ENCODE results near the gene ITPRID2. TPM values are rescaled to one million over a fixed set of nuclear protein-coding genes. Genes with fewer than 3 reads are reported as not detected.

ITPRID2 gene
- total RNA-seq, 8 experiments from 2014 or later, result 27.2 to 113 (median 35.9) TPM

- in situ Hi-C loops (cut with MboI; ENCODE audit: low pct_unique_long_range_greater_than_20kb in 2 of 9, low sequenced_read_pairs in 9 of 9, unreplicated experiment in 9 of 9), result no loop called here
- Histone ChIP-seq H3K4me1 (replicated peaks in 1 of 2) (no peaks in the 10 kb centered on the region), H3K4me3 (no peak overlapping the region), H3K27ac (no peak overlapping the region)
- WGBS, 10 experiments, result 0 to 71% (median 0%) methylated on average over 1 of the region's 1 CpG; no CpG with 5 or more reads in 7 of the 10 experiments
- ATAC-seq (replicated peaks in 6 of 8), result no peak
These were observed 32.4 kb upstream of the ITPRID2 start for GRCh38 chr2:181859123-181859522.

GRCh38 chr2:181859803-181860202 is 31.7 kb upstream of the ITPRID2 start:
- Histone ChIP-seq H3K4me3 (no peak overlapping the region), H3K27ac (no peak overlapping the region), H3K4me1 (replicated peaks in 1 of 2) (no peaks in the 10 kb centered on the region)
- in situ Hi-C loops (cut with MboI; ENCODE audit: low pct_unique_long_range_greater_than_20kb in 2 of 9, low sequenced_read_pairs in 9 of 9, unreplicated experiment in 9 of 9), result no loop called here
- no peak for ATAC-seq (replicated peaks in 6 of 8)

- no peak for ATAC-seq (replicated peaks in 6 of 8)
- H3K27ac ChIP-seq, result no peak overlapping the region
- H3K4me3 ChIP-seq, result no peak overlapping the region
- in situ Hi-C loops (cut with MboI; ENCODE audit: low pct_unique_long_range_greater_than_20kb in 2 of 9, low sequenced_read_pairs in 9 of 9, unreplicated experiment in 9 of 9), result no loop called here
- no peaks in the 10 kb centered on the region for H3K4me1 ChIP-seq (replicated peaks in 1 of 2)
- WGBS, 10 experiments, result 0 to 100% (median 67%) methylated on average over 1 to 4 of the region's 4 CpGs; no CpG with 5 or more reads in 2 of the 10 experiments
These were observed 30.2 kb upstream of the ITPRID2 start for GRCh38 chr2:181861379-181861778.

GRCh38 chr2:181862583-181863281 is 28.8 kb upstream of the ITPRID2 start:
- 65 to 100% (median 92%) methylated on average over 1 to 4 of the region's 4 CpGs for WGBS, 10 experiments
- in situ Hi-C loops (cut with MboI; ENCODE audit: low pct_unique_long_range_greater_than_20kb in 2 of 9, low sequenced_read_pairs in 9 of 9, unreplicated experiment in 9 of 9), result no loop called here
- Histone ChIP-seq H3K4me3 (no peak overlapping the region), H3K27ac (no peak overlapping the region), H3K4me1 (replicated peaks in 1 of 2) (no peaks in the 10 kb centered on the region)
- no peak for ATAC-seq (replicated peaks in 6 of 8)

GRCh38 chr2:181872178-181872577 is 19.4 kb upstream of the ITPRID2 start:
- no peak overlapping the region for H3K4me3 ChIP-seq
- no peak overlapping the region for H3K27ac ChIP-seq
- ATAC-seq (replicated peaks in 6 of 8), result no peak
- in situ Hi-C loops (cut with MboI; ENCODE audit: low pct_unique_long_range_greater_than_20kb in 2 of 9, low sequenced_read_pairs in 9 of 9, unreplicated experiment in 9 of 9), result no loop called here
- H3K4me1 ChIP-seq (replicated peaks in 1 of 2), result no peaks in the 10 kb centered on the region
- 91 to 100% (median 100%) methylated on average over 1 of the region's 1 CpG; no CpG with 5 or more reads in 1 of the 10 experiments for WGBS, 10 experiments

- no peak overlapping the region for H3K4me3 ChIP-seq
- WGBS, 10 experiments, result 0 to 85% (median 39%) methylated on average over 1 to 2 of the region's 2 CpGs; no CpG with 5 or more reads in 2 of the 10 experiments
- no peak overlapping the region for H3K27ac ChIP-seq
- peak; percentile 27 to 99 (median 57) for ATAC-seq (replicated peaks in 6 of 8)
- in situ Hi-C loops (cut with MboI; ENCODE audit: low pct_unique_long_range_greater_than_20kb in 2 of 9, low sequenced_read_pairs in 9 of 9, unreplicated experiment in 9 of 9), result loop anchor here in 1 of 9 experiments (25.0 kb wide), 1 partner anchor 114 kb away; no protein-coding TSS in a partner anchor
- no peaks in the 10 kb centered on the region for H3K4me1 ChIP-seq (replicated peaks in 1 of 2)
These were observed 14.9 kb upstream of the ITPRID2 start for GRCh38 chr2:181876614-181877063.

- in situ Hi-C loops (cut with MboI; ENCODE audit: low pct_unique_long_range_greater_than_20kb in 2 of 9, low sequenced_read_pairs in 9 of 9, unreplicated experiment in 9 of 9), result loop anchor here in 1 of 9 experiments (25.0 kb wide), 1 partner anchor 115 kb away; no protein-coding TSS in a partner anchor
- no peaks in the 10 kb centered on the region for H3K4me1 ChIP-seq (replicated peaks in 1 of 2)
- H3K27ac ChIP-seq, result no peak overlapping the region
- no peak overlapping the region for H3K4me3 ChIP-seq
- ATAC-seq (replicated peaks in 6 of 8), result no peak
- 40 to 88% (median 60%) methylated on average over 1 to 2 of the region's 2 CpGs; no CpG with 5 or more reads in 1 of the 10 experiments for WGBS, 10 experiments
These were observed 14.3 kb upstream of the ITPRID2 start for GRCh38 chr2:181877181-181877664.

GRCh38 chr2:181878448-181878847 is 13.1 kb upstream of the ITPRID2 start:
- Histone ChIP-seq H3K27ac (no peak overlapping the region), H3K4me1 (replicated peaks in 1 of 2) (no peaks in the 10 kb centered on the region), H3K4me3 (no peak overlapping the region)
- WGBS, 10 experiments, result 55 to 100% (median 93%) methylated on average over 1 to 2 of the region's 2 CpGs
- in situ Hi-C loops (cut with MboI; ENCODE audit: low pct_unique_long_range_greater_than_20kb in 2 of 9, low sequenced_read_pairs in 9 of 9, unreplicated experiment in 9 of 9), result loop anchor here in 1 of 9 experiments (25.0 kb wide), 1 partner anchor 116 kb away; no protein-coding TSS in a partner anchor
- ATAC-seq (replicated peaks in 6 of 8), result no peak

- no peak for ATAC-seq (replicated peaks in 6 of 8)
- WGBS, 10 experiments, result 76 to 100% (median 100%) methylated on average over 1 to 2 of the region's 2 CpGs; no CpG with 5 or more reads in 1 of the 10 experiments
- H3K4me3 ChIP-seq, result no peak overlapping the region
- in situ Hi-C loops (cut with MboI; ENCODE audit: low pct_unique_long_range_greater_than_20kb in 2 of 9, low sequenced_read_pairs in 9 of 9, unreplicated experiment in 9 of 9), result loop anchor here in 1 of 9 experiments (25.0 kb wide), 1 partner anchor 117 kb away; no protein-coding TSS in a partner anchor
- H3K4me1 ChIP-seq (replicated peaks in 1 of 2), result no peaks in the 10 kb centered on the region
- no peak overlapping the region for H3K27ac ChIP-seq
These were observed 12.2 kb upstream of the ITPRID2 start for GRCh38 chr2:181879295-181879694.

GRCh38 chr2:181882246-181883020 is 9.1 kb upstream of the ITPRID2 start:
- ATAC-seq (replicated peaks in 6 of 8), result no peak
- H3K4me3 ChIP-seq, result no peak overlapping the region
- in situ Hi-C loops (cut with MboI; ENCODE audit: low pct_unique_long_range_greater_than_20kb in 2 of 9, low sequenced_read_pairs in 9 of 9, unreplicated experiment in 9 of 9), result loop anchor here in 1 of 9 experiments (25.0 kb wide), 1 partner anchor 120 kb away; no protein-coding TSS in a partner anchor
- H3K27ac ChIP-seq, result no peak overlapping the region
- WGBS, 10 experiments, result 18 to 100% (median 71%) methylated on average over 1 to 4 of the region's 4 CpGs
- H3K4me1 ChIP-seq (replicated peaks in 1 of 2), result no peaks in the 10 kb centered on the region

GRCh38 chr2:181884601-181885000 is 6.9 kb upstream of the ITPRID2 start:
- in situ Hi-C loops (cut with MboI; ENCODE audit: low pct_unique_long_range_greater_than_20kb in 2 of 9, low sequenced_read_pairs in 9 of 9, unreplicated experiment in 9 of 9), result loop anchor here in 1 of 9 experiments (25.0 kb wide), 1 partner anchor 122 kb away; no protein-coding TSS in a partner anchor

GRCh38 chr2:181885096-181885495 is 6.4 kb upstream of the ITPRID2 start:
- 7 to 89% (median 64%) methylated on average over 1 to 2 of the region's 2 CpGs; no CpG with 5 or more reads in 1 of the 10 experiments for WGBS, 10 experiments
- ATAC-seq (replicated peaks in 6 of 8), result no peak

More at GRCh38 chr2:181884601-181885000, 6.9 kb upstream of the ITPRID2 start:
- H3K4me1 ChIP-seq (replicated peaks in 1 of 2), result no peaks in the 10 kb centered on the region
- H3K27ac ChIP-seq, result no peak overlapping the region
- ATAC-seq (replicated peaks in 6 of 8), result no peak
- 56 to 100% (median 83%) methylated on average over 1 of the region's 1 CpG; no CpG with 5 or more reads in 1 of the 10 experiments for WGBS, 10 experiments
- H3K4me3 ChIP-seq, result no peak overlapping the region

More at GRCh38 chr2:181885096-181885495, 6.4 kb upstream of the ITPRID2 start:
- Histone ChIP-seq H3K4me3 (no peak overlapping the region), H3K4me1 (replicated peaks in 1 of 2) (no peaks in the 10 kb centered on the region), H3K27ac (no peak overlapping the region)
- in situ Hi-C loops (cut with MboI; ENCODE audit: low pct_unique_long_range_greater_than_20kb in 2 of 9, low sequenced_read_pairs in 9 of 9, unreplicated experiment in 9 of 9), result loop anchor here in 1 of 9 experiments (25.0 kb wide), 1 partner anchor 123 kb away; no protein-coding TSS in a partner anchor

Data from motor neuron (in vitro differentiated cells).